GM18907 (cell line): ENCODE data around the gene PTTG1IP2.
"Not testable (repeated sequence)": the region's sequence is repeated elsewhere in the genome, so short reads cannot be mapped to it uniquely, and the experiment has no call there.

ENCODE experiments used
- ATAC-seq: cut with Tn5 transposase; IDR thresholded peaks from one replicate; pipeline ENCODE4 v1.9.1; 2021; ENCODE audit warnings: mild to moderate bottlenecking, moderate library complexity; ENCODE audit not compliant: unreplicated experiment

The PTTG1IP2 gene

GRCh38 chr7:90469554-90469953 is at the start of gene PTTG1IP2:
PTTG1IP2 (plus strand) TSS chr7:90469639; CDS start chr7:90469787, 148 bp downstream.
- ATAC-seq = no peak

DNA sequence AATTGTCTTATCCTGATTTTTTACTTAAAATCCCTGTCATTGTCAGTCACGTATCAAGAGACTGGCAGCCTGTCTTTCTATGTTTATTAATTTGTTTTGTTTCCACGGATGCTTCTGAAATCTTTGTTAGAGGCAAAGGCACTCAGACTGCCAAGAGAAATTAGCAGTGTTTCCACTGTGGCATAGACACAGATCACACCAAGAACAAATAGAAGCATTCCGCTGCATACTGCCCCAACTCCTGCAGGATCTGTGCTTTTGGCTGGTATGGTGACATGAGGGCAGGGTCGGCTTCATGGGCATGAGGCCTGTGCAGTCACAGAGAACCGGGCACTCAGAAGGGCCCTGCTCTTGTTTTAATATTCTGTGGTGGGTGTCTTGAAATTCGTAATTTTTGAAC is 47.8 kb upstream of the PTTG1IP2 start:
- ATAC-seq = no peak

- peak; percentile 87 for ATAC-seq
These were observed 44.7 kb upstream of the PTTG1IP2 start for GRCh38 chr7:90424720-90425119.

GRCh38 chr7:90425376-90425775 is 44.1 kb upstream of the PTTG1IP2 start:
- no peak for ATAC-seq

GRCh38 chr7:90430614-90431460 is 38.6 kb upstream of the PTTG1IP2 start:
- no peak for ATAC-seq

GRCh38 chr7:90432752-90433151 is 36.7 kb upstream of the PTTG1IP2 start:
- ATAC-seq = no peak

GRCh38 chr7:90433221-90433620 is 36.2 kb upstream of the PTTG1IP2 start:
- no peak for ATAC-seq

DNA sequence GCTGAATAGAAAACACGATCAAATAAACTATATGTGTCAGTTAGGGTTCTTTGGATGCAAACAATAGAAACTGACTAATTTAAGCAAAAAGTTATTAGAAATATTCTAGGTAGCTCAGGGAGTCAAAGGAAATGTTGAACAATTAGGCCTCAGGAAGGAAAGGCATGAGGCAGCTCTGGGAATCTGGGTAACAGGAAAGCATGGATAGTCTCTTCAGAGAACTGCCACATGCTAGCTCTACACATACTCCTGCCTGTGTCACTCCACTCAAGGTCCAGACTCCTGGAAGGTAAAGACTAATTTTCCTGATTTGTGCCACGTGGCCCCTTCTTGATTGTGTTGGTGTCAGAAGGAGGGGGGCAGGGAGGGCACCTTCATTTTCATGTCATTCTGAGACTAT is 23.8 kb upstream of the PTTG1IP2 start:
- ATAC-seq = no peak

GRCh38 chr7:90446137-90446899 is 23.1 kb upstream of the PTTG1IP2 start:
- ATAC-seq = no peak

DNA sequence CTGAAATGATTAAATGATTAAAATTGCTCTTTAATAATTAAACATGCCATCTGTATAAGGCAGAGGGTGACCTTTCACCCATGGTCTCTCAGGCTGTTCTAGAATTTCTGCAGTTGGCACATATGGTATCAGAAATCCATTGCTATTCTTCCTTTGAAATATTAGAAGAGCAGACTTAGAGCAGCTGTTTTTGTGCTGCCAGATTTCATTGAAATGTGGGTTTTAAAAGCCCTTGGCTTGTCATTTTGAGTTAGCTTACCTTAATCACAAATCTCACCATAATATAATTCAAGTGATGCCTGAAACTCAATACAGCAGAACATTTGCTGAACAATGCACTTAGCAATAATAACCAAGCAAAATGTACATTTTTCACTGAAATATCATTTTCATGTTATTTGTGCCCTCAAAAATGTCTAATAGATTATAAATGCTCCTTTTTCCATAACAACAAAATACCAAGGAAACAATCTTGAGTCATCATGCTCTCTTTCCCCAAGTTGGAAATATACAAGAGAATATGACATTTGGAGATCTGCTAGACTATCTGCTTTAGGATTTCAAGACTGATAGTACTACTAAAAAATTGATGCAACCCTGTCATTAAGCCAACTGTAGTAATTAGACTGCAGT is 16.1 kb upstream of the PTTG1IP2 start:
- ATAC-seq = no peak

DNA sequence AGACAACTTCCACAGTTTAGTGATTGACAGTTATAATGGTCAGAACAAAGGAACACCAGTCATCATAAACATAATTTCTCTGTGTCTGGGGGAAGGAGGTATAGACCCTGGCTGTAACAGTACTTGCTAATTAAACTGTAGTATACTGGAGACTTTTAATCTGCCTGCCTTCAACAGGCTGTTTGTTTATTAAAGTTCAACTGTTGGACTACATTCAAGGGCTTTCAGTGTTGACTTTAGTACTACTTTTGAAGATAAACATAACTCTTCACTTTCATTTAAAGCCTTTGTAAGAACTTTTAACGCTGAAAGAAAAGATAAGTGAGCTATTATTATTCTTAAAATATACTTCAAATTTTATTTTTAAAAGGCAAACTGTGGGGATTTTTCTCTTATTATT is 15.5 kb upstream of the PTTG1IP2 start:
- ATAC-seq = no peak

DNA sequence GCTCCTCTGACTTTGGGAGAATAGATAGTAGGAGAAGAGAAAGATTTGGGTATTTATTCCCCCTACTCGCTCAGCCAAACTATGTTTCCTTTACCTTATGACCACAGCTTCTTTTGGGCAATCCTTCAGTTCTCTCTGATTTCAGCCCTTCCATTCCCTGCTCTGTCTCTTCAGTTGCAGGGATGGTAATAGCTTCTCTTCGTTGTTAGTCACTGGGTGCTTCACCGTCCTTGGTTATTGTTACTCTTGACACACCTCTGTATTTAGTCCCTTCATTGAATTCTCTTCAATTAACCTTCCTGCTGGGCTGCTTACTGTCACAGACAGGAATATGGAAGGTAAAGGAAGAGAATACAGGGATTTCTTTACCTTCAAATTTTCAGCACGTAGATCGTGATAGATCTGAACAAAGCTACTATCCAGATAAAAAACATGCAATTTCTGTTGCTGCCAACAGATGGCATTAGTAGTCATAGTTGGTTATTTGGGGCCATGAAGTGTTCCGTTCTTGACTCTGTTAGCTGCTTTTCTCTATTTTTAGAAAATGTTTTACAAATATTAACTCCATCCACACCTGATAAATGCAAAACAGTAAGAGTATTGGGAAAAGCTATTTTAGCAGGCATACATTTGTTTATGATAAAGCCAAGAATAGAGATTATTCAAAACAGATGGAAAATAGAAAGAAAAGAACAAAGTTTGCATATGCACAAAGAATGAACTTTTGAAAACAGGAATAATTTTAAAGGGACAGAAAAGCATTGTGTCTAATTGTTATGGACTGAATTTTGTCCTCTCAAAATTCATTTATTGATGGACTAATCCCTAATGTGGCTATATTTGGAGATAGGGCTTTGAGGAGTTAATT is 14.0 kb upstream of the PTTG1IP2 start:
- ATAC-seq = peak; percentile 87

DNA sequence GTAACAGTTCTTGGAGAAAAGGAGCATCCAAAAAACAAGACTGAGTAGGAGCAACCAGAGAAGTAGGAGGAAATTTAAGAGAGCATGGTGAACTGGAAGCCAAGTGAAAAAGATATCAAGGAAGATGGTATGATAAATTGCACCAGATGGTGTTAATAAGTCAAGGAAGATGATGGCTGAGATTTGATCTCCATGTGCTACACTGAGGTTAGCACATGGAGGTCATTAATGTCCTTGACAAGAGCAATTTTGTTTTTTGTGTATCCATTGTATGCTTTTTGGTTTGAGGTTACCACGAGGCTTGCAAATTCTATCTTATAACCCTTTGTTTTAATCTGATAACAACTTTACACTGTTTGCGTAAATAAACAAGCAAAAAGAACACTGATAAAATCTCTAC is 11.3 kb upstream of the PTTG1IP2 start:
- ATAC-seq = no peak

- no peak for ATAC-seq
These were observed 9.6 kb upstream of the PTTG1IP2 start for GRCh38 chr7:90459888-90460287.

GRCh38 chr7:90461219-90461618 is 8.2 kb upstream of the PTTG1IP2 start:
- ATAC-seq = no peak

DNA sequence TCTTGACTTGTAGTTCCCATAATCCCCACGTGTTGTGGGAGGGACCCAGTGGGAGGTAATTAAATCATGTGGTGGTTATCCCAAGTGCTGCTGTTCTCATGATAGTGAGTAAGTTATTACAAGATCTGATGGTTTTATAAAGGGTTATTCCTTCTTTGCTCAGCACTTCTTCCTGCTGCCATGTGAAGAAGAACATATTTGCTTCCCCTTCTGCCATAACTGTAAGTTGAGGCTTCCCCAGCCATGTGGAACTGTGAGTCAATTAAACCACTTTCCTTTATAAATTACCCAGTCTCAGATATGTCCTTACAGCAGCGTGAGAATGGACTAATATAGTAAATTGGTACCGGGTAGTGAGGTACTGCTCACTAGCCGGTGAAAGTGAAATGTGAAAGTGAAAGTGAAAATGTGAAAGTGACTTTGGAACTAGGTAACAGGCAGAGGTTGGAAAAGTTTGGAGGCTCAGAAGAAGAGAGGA is 6.2 kb upstream of the PTTG1IP2 start:
- ATAC-seq = not testable (repeated sequence)

DNA sequence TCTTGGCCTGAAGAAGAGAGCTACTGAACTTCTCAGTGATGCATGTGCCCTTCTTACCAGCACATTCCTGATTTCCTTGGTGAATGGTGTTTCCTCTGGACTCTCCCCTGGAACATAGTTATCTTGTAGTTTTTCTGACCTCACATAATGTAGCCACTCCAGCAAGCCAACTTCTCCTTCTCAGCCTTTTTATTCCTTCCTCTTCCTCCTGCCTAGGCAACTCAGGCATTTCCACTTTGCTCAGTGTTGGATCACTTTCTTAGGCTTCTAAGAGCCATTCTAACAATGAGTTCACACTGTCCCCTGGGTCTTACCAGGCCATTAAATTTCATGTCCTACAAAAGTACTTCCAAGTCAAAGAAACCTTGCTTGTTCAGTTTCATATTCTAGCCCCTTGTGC is 3.6 kb upstream of the PTTG1IP2 start:
- ATAC-seq = no peak

DNA sequence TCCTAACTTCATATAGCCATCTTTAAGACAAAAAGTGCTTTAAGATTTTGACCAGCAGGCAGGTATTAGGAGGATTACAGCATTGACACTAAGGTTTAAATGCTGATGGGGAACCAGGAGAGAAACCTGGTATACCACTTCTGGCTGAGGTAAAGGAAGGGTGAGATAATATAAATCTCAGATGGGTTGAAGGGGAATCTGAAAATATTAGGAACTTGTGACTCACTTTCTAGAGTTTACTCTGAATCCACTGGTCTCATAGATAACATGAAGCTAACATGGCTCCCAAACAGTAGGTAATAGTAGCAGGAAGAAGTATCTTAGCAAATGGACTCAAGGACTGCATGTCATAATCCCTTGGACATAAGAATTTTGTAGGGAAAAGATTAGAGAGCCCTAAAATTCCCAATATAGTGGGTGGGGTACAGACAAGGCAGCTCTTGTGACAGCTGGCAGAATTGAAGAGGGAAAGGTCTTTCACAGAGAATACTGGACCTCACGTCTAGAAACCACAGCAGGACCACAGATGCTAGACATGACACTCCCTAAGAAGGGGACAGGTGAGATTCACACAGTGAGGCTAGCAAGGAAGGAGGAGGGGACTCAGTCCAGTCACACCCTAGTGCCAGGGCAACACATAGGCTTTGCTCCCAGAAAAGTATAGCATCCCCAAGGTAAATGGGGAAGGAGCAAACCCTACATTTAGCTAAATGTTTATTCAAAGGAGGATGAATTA is 3.5 kb downstream of the PTTG1IP2 start:
- no peak for ATAC-seq

DNA sequence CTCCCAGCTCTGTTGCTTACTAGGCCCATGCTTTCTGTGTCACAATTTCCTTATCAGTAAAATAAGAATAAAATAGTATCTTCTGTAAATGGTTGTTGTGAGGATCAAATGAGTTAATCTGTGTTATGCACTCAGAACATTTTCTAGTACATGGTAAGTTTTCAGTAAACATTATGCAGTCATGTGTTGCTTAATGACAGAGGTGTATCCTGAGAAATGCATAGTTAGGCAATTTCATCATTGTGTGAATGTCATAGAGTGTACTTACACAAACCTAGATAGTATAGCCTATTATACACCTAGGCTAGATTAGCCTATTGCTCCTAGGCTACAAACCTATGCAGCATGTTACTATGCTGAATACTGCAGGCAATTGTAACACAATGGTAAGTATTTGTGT is 4.4 kb downstream of the PTTG1IP2 start:
- no peak for ATAC-seq
